CD4-positive, CD25-positive, alpha-beta regulatory T cell (primary cell): Measurements from ENCODE around the gene GLOD4. TPM values are rescaled to one million over a fixed set of nuclear protein-coding genes. Genes with fewer than 3 reads are reported as not detected.

ENCODE experiments used
- ATAC-seq, 2 donors: fragments of 150-1000 bp; cut with Tn5 transposase; one replicate each; pipeline ENCODE4 v1.10.0; 2021; ENCODE audit warnings: low read depth in 2 of 2, moderate number of reproducible peaks in 2 of 2, moderate library complexity in 1 of 2
- DNase-seq, 3 donors: peaks; one replicate each; pipeline versions ENCODE4 v3.0.0 to v3.0.0-alpha.2; 2012 to 2022; ENCODE audit warnings: mixed read lengths in 1 of 3
- H3K27ac ChIP-seq: one replicate; pipeline ENCODE4 v1.7.0; 2013; ENCODE audit warnings: mild to moderate bottlenecking, low read length; ENCODE audit not compliant: insufficient read depth, poor library complexity, severe bottlenecking
- H3K27me3 ChIP-seq: one replicate; pipeline ENCODE4 v1.7.0; 2013; ENCODE audit warnings: low read length; ENCODE audit not compliant: control insufficient read depth, insufficient read depth
- H3K36me3 ChIP-seq: one replicate; pipeline ENCODE4 v1.7.0; 2013; ENCODE audit warnings: mild to moderate bottlenecking, low read length, moderate library complexity; ENCODE audit not compliant: control insufficient read depth, insufficient read depth
- H3K4me1 ChIP-seq: 2 replicates; pipeline ENCODE4 v1.7.0; 2013; ENCODE audit warnings: mild to moderate bottlenecking, low read length; ENCODE audit not compliant: insufficient read depth, control insufficient read depth, poor library complexity, severe bottlenecking
- H3K4me3 ChIP-seq: one replicate; pipeline ENCODE4 v1.7.0; 2013; ENCODE audit warnings: low read depth, mild to moderate bottlenecking, low read length, moderate library complexity
- H3K9me3 ChIP-seq, 2 experiments: 1 replicate in 1 of 2; 2 replicates in 1 of 2; pipeline ENCODE4 v1.7.0; 2013; ENCODE audit warnings: low read length in 2 of 2, mild to moderate bottlenecking in 1 of 2, moderate library complexity in 1 of 2; ENCODE audit not compliant: control insufficient read depth in 2 of 2
- H3K27ac Mint-ChIP-seq, 3 donors: one replicate each; pipeline ENCODE4 v1.8.0; 2020 to 2022; ENCODE audit warnings: mild to moderate bottlenecking in 3 of 3, mixed read lengths in 3 of 3, moderate library complexity in 2 of 3
- H3K27me3 Mint-ChIP-seq: one replicate; pipeline ENCODE4 v1.8.0; 2022; ENCODE audit warnings: mild to moderate bottlenecking, mixed read lengths
- H3K36me3 Mint-ChIP-seq: one replicate; pipeline ENCODE4 v1.8.0; 2020; ENCODE audit warnings: mixed read lengths
- H3K4me1 Mint-ChIP-seq, 4 donors: one replicate each; pipeline ENCODE4 v1.8.0; 2020 to 2022; ENCODE audit warnings: mixed read lengths in 4 of 4, mild to moderate bottlenecking in 1 of 4
- H3K4me3 Mint-ChIP-seq, 4 donors: one replicate each; pipeline ENCODE4 v1.8.0; 2020 to 2022; ENCODE audit warnings: mild to moderate bottlenecking in 4 of 4, mixed read lengths in 4 of 4, moderate library complexity in 3 of 4
- H3K9me3 Mint-ChIP-seq, 7 donors: one replicate each; pipeline ENCODE4 v1.8.0; 2020 to 2022; ENCODE audit warnings: mixed read lengths in 7 of 7, mild to moderate bottlenecking in 3 of 7, moderate library complexity in 2 of 7
- polyA plus RNA-seq, 4 donors: library from polyadenylated mRNA; unstranded; fragments of 300-500 nt; fragmentation: Illumina TruSeq; gene quantifications; one replicate each; pipeline ENCODE4 v1.2.3, GENCODE V29; 2021
- total RNA-seq: library from RNA; stranded (reverse); gene quantifications from one replicate; pipeline ENCODE4 v1.2.3, GENCODE V29; 2022

GLOD4 gene
- total and polyA plus RNA-seq, 5 donors from 2014 or later, result 65.0 to 115 (median 108) TPM

DNA sequence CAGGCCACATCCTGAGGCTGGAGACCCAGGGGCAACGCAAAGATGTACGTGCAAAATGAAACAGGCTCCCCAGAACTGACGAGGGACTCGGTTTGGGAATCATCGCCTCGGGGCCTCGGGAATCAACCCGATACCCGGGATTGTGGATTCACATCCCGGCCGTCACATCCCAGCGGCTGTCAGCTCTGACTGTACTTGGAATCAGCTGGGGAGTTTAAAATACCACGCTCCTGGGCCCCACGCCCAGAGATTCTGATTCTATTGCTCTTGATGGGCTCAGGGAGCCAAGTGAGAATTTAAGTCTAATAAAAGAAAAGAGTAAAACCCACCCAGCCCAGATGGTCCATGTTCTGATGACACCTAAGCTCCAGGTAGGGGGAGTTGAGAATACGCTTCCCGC, 42.3 kb upstream of the GLOD4 start:
- ATAC-seq, result no peak
- H3K9me3 Mint-ChIP-seq, result peaks cover 0 to under 1% (median 0%) of the 10 kb centered on the region in 7 donors
- H3K4me3 Mint-ChIP-seq, result no peak overlapping the region

DNA sequence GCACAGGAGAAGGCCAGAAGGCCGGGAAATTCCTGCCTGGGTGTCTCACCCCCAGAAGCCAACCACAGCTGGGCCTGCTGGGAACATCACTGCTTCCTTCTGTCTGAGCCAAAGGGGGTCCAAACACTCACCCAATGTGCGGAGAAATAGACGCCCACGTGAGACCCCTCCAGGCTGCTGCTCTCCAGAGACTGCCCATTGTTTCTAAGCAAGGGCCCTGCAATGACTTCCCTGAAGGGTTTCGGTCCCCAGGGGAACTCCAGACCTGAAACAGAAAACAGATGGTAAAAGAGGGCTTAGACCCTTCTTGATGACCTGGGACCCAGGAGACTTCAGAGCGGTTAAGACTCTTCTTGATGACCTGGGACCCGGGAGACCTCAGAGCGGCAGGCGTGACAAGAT, 41.4 kb upstream of the GLOD4 start:
- no peak overlapping the region for H3K4me3 ChIP-seq
- DNase-seq (no peak), ATAC-seq (no peak)
- Mint-ChIP-seq H3K4me1 (no peaks in the 10 kb centered on the region), H3K36me3 (no peaks in the 10 kb centered on the region), H3K27me3 (peaks cover 4% of the 10 kb centered on the region), H3K9me3 (no peaks in the 10 kb centered on the region), H3K4me3 (no peak overlapping the region), H3K27ac (no peak overlapping the region)
- no peaks in the 10 kb centered on the region for H3K9me3 ChIP-seq
- no peaks in the 10 kb centered on the region for H3K27me3 ChIP-seq
- H3K36me3 ChIP-seq, result no peaks in the 10 kb centered on the region
- H3K4me1 ChIP-seq, result no peaks in the 10 kb centered on the region
- H3K27ac ChIP-seq, result no peak overlapping the region

More for the DNA sequence above, 42.3 kb upstream of the GLOD4 start:
- Histone ChIP-seq H3K36me3 (no peaks in the 10 kb centered on the region), H3K4me3 (no peak overlapping the region), H3K27me3 (no peaks in the 10 kb centered on the region), H3K9me3 (no peaks in the 10 kb centered on the region), H3K4me1 (no peaks in the 10 kb centered on the region), H3K27ac (no peak overlapping the region)
- Mint-ChIP-seq H3K4me1 (no peaks in the 10 kb centered on the region), H3K36me3 (no peaks in the 10 kb centered on the region), H3K27ac (no peak overlapping the region), H3K27me3 (peaks cover 4% of the 10 kb centered on the region)
- DNase-seq, result no peak

DNA sequence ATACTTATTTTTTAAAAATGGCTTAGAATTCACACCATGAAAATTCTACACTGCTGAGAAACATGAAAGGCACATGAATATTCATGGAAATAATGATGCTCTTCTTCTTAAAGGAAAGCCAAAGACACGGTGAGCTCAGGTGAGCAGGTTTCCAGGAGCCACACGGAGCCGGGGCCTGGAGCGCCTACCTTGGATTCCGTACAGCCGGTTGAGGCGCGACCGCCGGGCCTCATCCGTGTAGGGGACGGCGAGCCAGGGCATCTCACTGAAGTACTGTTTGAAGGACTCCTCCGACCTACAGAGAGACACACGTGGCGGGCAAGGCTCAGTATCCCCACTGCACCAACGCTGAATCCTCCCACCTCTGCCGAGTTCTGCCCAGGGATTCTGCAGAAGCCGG, 37.2 kb upstream of the GLOD4 start:
- Histone ChIP-seq H3K4me1 (no peaks in the 10 kb centered on the region), H3K36me3 (no peaks in the 10 kb centered on the region), H3K4me3 (no peak overlapping the region), H3K27ac (no peak overlapping the region), H3K9me3 (no peaks in the 10 kb centered on the region), H3K27me3 (no peaks in the 10 kb centered on the region)
- Mint-ChIP-seq H3K4me3 (no peak overlapping the region), H3K36me3 (no peaks in the 10 kb centered on the region), H3K4me1 (no peaks in the 10 kb centered on the region), H3K27ac (no peak overlapping the region), H3K9me3 (no peaks in the 10 kb centered on the region), H3K27me3 (peaks cover 4% of the 10 kb centered on the region)
- ATAC-seq, result no peak
- DNase-seq, result no peak

DNA sequence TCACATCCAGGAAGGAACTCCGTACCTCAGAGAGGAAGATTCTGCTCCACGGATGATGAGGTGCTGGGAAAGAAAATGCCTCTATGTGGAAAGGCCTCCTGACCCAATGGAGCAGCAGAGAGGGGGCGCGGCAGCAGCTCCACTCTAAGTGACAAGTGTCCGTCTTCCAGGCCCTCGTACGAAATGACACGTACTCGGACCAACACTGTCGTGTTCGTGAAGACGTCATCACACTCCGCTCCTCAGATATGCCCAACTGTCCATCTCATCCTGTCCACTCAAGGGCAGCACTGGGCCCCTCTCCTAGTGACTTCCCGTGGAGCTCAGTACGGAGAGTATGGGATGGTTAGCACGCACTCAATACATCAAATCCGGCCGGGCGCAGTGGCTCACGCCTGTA, 32.3 kb upstream of the GLOD4 start:
- no peaks in the 10 kb centered on the region for H3K36me3 ChIP-seq
- H3K4me3 ChIP-seq, result no peak overlapping the region
- H3K27ac Mint-ChIP-seq, result no peak overlapping the region
- H3K27me3 Mint-ChIP-seq, result no peaks in the 10 kb centered on the region
- no peaks in the 10 kb centered on the region for H3K9me3 ChIP-seq
- DNase-seq (no peak), ATAC-seq (no peak)
- no peaks in the 10 kb centered on the region for H3K4me1 ChIP-seq
- H3K36me3 Mint-ChIP-seq, result no peaks in the 10 kb centered on the region
- peaks cover 0 to 2% (median 0%) of the 10 kb centered on the region in 7 donors for H3K9me3 Mint-ChIP-seq
- H3K27me3 ChIP-seq, result no peaks in the 10 kb centered on the region
- H3K4me3 Mint-ChIP-seq, result no peak overlapping the region
- no peak overlapping the region for H3K27ac ChIP-seq
- H3K4me1 Mint-ChIP-seq, result no peaks in the 10 kb centered on the region

DNA sequence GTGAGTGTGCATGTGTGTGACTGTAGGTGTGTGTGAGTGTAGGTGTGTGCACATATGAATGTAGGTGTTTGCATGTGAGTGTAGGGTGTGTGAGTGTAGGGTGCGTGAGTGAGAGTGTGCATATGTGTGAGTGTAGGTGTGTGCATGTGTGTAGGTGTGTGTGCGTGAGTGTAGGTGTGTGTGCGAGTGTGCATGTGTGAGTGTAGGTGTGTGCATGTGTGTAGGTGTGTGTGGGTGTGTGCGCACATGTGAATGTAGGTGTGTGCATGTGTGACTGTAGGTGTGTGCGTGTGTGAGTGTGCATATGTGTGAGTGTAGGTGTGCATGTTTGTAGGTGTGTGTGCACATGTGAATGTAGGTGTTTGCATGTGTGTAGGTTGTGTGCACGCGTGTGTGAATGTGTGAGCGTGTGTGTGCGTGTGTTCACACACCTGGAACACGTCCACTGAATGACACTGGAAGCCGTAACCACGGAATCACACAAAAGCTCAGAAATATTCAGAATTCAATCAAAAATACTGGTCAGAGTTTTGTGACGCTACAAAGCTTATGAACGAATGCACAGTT, 30.6 kb upstream of the GLOD4 start:
- DNase-seq (no peak), ATAC-seq (no peak)
- Histone ChIP-seq H3K9me3 (no peaks in the 10 kb centered on the region), H3K4me1 (no peaks in the 10 kb centered on the region), H3K36me3 (no peaks in the 10 kb centered on the region), H3K27me3 (no peaks in the 10 kb centered on the region), H3K4me3 (no peak overlapping the region), H3K27ac (no peak overlapping the region)
- peaks cover 0 to 2% (median 0%) of the 10 kb centered on the region in 7 donors for H3K9me3 Mint-ChIP-seq
- H3K4me3 Mint-ChIP-seq, result no peak overlapping the region
- no peaks in the 10 kb centered on the region for H3K36me3 Mint-ChIP-seq
- no peak overlapping the region for H3K27ac Mint-ChIP-seq
- H3K4me1 Mint-ChIP-seq, result no peaks in the 10 kb centered on the region
- H3K27me3 Mint-ChIP-seq, result no peaks in the 10 kb centered on the region

DNA sequence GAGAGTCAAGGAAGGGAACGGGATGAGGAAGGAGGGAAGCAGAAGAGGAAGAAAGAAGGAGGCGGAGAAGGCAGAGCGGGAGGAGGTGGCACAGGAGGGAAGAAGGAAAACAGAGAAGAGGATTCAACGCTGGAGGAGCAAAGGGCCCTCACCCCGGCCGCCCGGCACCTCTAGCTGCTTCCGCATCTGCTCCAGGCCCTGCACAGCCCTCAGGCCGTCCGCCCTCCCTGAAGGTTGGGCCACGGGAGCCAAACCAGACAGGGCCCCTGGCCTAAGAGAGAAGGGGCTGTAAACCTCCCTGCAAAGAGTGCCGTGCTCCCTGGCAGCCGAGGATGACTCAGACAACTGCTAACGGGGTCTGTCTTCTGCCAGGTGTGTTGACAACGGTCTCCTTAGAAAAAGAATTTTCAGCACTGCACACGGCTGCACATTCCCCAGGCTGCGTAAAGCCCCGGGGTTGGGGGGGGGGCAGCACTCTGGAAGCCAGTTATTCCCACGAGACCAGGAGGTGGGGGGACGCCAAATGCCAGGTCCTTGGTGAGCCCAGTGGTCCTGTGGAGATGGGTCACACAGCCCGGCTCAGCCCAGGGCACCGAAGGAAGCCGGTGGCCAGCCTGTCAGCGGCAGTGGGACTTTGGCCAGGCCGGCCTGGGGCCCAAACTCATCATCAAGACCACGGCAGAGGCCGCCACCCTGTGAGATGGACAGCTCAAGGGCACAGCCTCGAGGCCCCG, 29.1 kb upstream of the GLOD4 start:
- peak overlapping the region in 1 of 3 donors; percentile 76 for H3K27ac Mint-ChIP-seq
- no peak for DNase-seq
- ATAC-seq, result no peak
- no peaks in the 10 kb centered on the region for H3K9me3 ChIP-seq
- H3K4me3 Mint-ChIP-seq, result no peak overlapping the region
- H3K4me3 ChIP-seq, result no peak overlapping the region
- H3K36me3 Mint-ChIP-seq, result no peaks in the 10 kb centered on the region
- H3K27me3 Mint-ChIP-seq, result no peaks in the 10 kb centered on the region
- H3K27me3 ChIP-seq, result no peaks in the 10 kb centered on the region
- H3K4me1 ChIP-seq, result no peaks in the 10 kb centered on the region
- peaks cover 0 to 2% (median 0%) of the 10 kb centered on the region in 7 donors for H3K9me3 Mint-ChIP-seq
- no peaks in the 10 kb centered on the region for H3K4me1 Mint-ChIP-seq
- no peaks in the 10 kb centered on the region for H3K36me3 ChIP-seq
- H3K27ac ChIP-seq, result no peak overlapping the region

DNA sequence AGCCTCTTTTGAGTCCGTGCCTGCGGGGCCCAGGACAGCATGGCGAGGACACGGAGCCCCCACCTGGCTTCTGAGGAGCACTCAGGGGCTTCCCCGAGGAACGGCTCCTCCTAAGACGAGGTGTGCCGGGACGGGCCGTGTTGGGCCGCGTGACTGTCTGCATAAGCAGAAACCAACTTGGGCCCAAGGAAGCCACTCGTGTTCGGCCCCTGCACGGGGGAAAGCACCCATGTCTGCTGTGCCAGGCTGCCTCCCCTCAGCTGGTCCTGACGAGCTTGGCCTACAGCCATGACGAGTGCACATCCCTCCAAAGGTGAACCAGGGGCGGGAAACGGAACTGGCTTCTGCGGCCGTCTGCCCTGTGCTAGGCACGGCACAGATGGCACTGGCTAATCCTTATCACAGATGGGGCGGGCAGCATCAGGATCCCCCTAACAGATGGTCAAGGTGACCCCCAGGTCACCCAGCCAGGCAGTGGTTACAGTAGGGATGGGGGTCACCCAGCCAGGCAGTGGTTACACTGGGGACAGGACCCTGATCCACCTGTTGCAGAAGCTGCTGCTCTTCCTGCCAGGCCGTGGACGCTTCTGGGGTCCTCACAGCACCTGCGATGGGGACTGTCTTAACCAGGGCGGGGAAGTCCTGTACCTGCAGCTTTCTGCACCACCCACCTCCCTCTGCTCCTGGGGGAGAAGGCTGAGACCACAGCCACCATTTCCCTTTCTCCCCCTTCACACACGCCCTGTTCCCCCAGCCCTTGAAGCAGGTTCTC, 25.6 kb upstream of the GLOD4 start:
- Mint-ChIP-seq H3K4me3 (no peak overlapping the region), H3K4me1 (no peaks in the 10 kb centered on the region), H3K36me3 (no peaks in the 10 kb centered on the region), H3K9me3 (peaks cover 0 to 2% (median 0%) of the 10 kb centered on the region in 7 donors), H3K27me3 (no peaks in the 10 kb centered on the region), H3K27ac (no peak overlapping the region)
- ATAC-seq (no peak), DNase-seq (no peak)
- no peak overlapping the region for H3K27ac ChIP-seq
- H3K27me3 ChIP-seq, result no peaks in the 10 kb centered on the region
- H3K4me1 ChIP-seq, result no peaks in the 10 kb centered on the region
- H3K36me3 ChIP-seq, result no peaks in the 10 kb centered on the region
- H3K4me3 ChIP-seq, result no peak overlapping the region
- no peaks in the 10 kb centered on the region for H3K9me3 ChIP-seq
